NCI-H2171 treated with DMSO at 0.1 percent for 48 hours (cell line): Measurements from ENCODE around the gene PRPF31.

Experiments
- DNase-seq: peaks from one replicate; lab custom pipeline; 2025; lab: John Stamatoyannopoulos, UW

Gene PRPF31

GRCh38 chr19:54142166-54142780 is 26.7 kb downstream of the PRPF31 start:
- DNase-seq, result no peak

GRCh38 chr19:54145541-54146158 is 30.1 kb downstream of the PRPF31 start:
- DNase-seq, result no peak

GRCh38 chr19:54147676-54148075 is 32.1 kb downstream of the PRPF31 start:
- DNase-seq, result no peak

- DNase-seq, result no peak
Observed at GRCh38 chr19:54148158-54148557, 32.6 kb downstream of the PRPF31 start.

GRCh38 chr19:54149021-54149812 is 33.7 kb downstream of the PRPF31 start:
- DNase-seq, result no peak

GRCh38 chr19:54151362-54152035 is 35.9 kb downstream of the PRPF31 start:
- no peak for DNase-seq

GRCh38 chr19:54152267-54152666 is 36.7 kb downstream of the PRPF31 start:
- no peak for DNase-seq

- no peak for DNase-seq
Observed at GRCh38 chr19:54152878-54153524, 37.4 kb downstream of the PRPF31 start.

- DNase-seq, result no peak
Observed at GRCh38 chr19:54153731-54154326, 38.3 kb downstream of the PRPF31 start.

GRCh38 chr19:54154603-54155345 is 39.2 kb downstream of the PRPF31 start:
- DNase-seq, result no peak

GRCh38 chr19:54155694-54156093 is 40.1 kb downstream of the PRPF31 start:
- no peak for DNase-seq

GRCh38 chr19:54156490-54156889 is 40.9 kb downstream of the PRPF31 start:
- DNase-seq, result no peak

- DNase-seq, result no peak
Observed at GRCh38 chr19:54156953-54157352, 41.4 kb downstream of the PRPF31 start.

- no peak for DNase-seq
Observed at GRCh38 chr19:54158812-54159351, 43.3 kb downstream of the PRPF31 start.

GRCh38 chr19:54159352-54160181 is 44.0 kb downstream of the PRPF31 start, which contains the start of gene LENG1:
TSS of gene LENG1 (minus strand) at chr19:54159721. CDS start at chr19:54159695, 26 bp downstream.
- DNase-seq, result peak; percentile 100

GRCh38 chr19:54160182-54160811 is 44.7 kb downstream of the PRPF31 start:
- peak; percentile 63 for DNase-seq

- no peak for DNase-seq
Observed at GRCh38 chr19:54160854-54161253, 45.3 kb downstream of the PRPF31 start.

GRCh38 chr19:54162241-54162805 is 46.8 kb downstream of the PRPF31 start:
- no peak for DNase-seq

GRCh38 chr19:54162884-54163283 is 47.3 kb downstream of the PRPF31 start:
- DNase-seq, result no peak
